GM18511 (cell line): ENCODE data around the gene FMO3.

Experiments used
- ATAC-seq: cut with Tn5 transposase; IDR thresholded peaks from one replicate; pipeline ENCODE4 v1.9.1; 2021; ENCODE audit warnings: mild to moderate bottlenecking, moderate library complexity; ENCODE audit not compliant: unreplicated experiment

Gene FMO3

DNA sequence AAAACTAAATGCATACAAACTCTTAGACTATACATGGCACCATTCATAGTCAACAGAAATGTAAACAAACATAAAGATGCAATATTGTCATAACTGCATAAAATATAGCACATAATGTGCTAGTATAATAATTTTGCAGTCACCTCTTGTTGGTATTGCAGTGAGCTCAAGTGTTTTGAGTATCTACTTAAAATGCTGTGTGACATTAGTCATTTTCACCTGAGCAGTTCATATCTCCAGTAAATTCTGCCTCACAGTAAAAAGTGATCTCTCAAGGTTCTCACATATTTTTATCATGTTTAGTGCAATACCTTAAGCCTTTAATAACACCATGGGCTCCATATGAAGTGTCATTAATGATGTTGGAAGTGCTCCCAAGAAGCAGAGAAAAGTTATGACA, 64.8 kb downstream of the FMO3 start:
- no peak for ATAC-seq

DNA sequence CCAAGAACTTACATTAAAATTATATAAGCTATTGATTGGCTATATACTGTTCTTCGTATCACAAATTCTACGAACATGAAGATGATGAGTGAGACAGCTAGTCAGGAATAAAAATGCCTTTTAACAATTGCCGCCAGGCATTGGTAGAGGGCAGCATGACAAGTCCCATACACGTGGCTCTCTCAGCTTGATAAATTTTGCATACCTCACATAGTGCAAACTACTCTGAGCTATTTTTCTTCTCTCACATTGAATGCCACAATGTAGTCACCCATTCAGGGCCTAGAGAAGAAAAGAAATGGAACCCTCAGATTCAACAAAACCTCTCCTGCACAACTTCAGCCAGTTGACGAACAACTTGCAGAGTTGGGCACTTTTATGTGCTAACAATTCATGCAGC, 67.4 kb downstream of the FMO3 start:
- ATAC-seq = no peak

- ATAC-seq = no peak
Observed at GRCh38 chr1:171158551-171158950, 67.8 kb downstream of the FMO3 start.

DNA sequence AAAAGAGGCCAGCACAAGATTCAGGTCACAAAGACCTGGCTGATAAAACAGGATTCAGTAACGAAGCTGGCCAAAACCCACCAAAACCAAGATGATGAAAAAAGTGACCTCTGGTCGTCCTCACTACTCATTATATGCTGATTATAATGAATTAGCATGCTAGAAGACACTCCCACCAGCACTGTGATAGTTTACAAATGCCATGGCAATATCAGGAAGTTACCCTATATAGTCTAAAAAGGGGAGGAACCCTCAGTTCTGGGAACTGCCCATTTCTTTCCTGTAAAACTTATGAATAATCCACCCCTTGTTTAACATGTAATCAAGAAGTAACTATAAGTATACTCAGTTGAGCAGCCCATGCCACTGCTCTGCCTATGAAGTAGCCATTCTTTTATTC, 68.4 kb downstream of the FMO3 start:
- no peak for ATAC-seq

- peak; percentile 83 for ATAC-seq
Observed at GRCh38 chr1:171160211-171160610, 69.5 kb downstream of the FMO3 start.

DNA sequence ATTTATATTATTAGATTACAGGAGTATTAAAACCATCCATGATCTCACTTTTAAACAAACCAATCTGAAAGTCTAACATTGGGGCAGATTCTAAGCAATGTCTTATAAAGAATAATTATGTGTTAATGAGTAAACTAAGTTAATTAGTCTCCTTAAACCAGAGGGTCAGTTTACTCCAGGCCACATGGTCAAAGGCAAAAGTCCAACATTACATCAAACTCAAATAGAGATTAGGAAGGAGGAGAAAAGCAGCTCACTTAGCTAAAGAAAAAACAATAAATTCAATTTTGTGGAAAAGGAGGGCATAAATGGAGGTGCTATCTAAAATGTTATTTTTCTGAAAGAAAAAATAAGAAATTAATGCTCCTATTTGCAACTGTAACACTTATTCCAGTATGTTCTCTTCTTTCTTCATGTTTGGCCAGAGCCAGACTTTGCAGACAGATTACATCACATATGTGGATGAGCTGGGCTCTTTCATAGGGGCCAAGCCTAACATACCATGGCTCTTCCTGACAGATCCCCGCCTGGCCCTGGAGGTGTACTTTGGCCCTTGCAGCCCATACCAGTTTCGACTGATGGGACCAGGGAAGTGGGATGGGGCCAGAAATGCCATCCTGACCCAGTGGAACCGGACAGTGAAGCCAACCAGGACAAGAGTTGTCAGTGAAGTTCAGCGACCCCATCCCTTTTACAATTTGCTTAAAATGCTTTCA, 70.1 kb downstream of the FMO3 start:
- peak; percentile 16 for ATAC-seq

- no peak for ATAC-seq
Observed at GRCh38 chr1:171161431-171161830, 70.7 kb downstream of the FMO3 start.

DNA sequence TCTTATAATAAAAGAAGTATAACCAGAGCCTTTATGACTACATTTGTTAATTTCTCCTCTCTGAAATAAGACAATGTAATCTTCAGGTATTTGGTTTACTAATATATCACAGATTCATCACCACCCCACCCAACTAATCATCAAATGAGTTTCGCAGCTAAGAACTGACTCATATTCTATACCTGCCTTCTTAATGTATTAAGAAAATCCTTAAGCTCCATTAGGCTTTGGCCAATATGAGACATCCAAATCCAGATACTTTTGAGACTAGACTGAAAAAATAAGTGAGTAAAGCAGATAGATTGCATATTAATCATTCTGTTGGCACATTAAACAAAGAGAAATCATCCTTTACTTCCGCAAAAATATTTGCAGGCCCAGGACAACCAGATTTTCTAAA, 75.7 kb downstream of the FMO3 start:
- ATAC-seq = no peak
